Right lung (tissue), 5 donors: ENCODE data around the gene CLHC1. TPM values are rescaled to one million over a fixed set of nuclear protein-coding genes. Genes with fewer than 3 reads are reported as not detected.
"Not testable (repeated sequence)": the region's sequence is repeated elsewhere in the genome, so short reads cannot be mapped to it uniquely, and the experiment has no call there.

ENCODE experiments used
- DNase-seq, 2 donors: peaks; one replicate each; pipeline ENCODE4 v3.0.0-alpha.2; 2013
- polyA plus RNA-seq, 5 donors: library from polyadenylated mRNA; unstranded; fragments of 120-200 nt; gene quantifications; one replicate each; pipeline versions ENCODE4 v1.2.1 to v1.2.3, GENCODE V29; 2013; ENCODE audit warnings: inconsistent platforms in 1 of 5, low replicate concordance in 1 of 5; ENCODE audit not compliant: insufficient read length in 5 of 5, insufficient read depth in 1 of 5

CLHC1 gene
- polyA plus RNA-seq, 5 donors = 27.4 to 48.1 (median 32.9) TPM

DNA sequence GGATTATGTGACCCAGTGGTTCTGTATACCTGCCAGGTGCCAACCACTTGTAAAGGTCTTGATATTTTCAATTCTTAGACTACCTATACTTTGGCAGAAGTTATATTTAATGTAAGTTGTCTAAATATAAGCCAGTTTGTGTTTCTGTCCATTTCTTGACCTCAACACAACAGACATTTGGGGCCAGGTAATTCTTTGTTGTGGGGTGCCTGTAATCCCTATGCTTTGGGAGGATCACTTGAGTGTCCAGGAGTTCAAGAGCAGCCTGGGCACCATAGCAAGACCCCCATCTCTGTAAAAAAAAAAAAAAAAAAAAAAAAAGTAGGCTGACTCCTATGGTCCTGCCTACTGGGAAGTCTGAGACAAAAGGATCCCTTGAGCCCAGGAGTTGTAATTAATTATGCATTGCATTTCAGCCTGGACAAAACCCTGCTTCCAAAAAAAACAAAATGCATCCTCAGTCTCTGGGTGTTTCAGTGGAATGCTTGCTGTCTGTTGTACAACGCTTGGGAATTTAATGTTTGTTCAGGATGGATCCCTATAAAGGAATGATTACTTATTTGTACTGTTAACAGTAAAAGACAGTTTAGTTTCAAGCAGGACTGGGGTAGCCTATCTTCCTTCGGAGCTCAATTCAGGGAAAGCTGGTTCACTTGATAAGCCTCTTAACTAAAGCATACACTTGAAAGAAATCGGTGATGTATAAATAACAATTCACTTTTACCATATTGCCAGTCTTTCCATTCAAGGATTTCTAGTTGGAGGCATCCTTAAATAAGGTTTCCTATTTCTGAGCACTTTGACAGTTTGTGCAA, 3.8 kb upstream of the CLHC1 start:
- DNase-seq = no peak

- DNase-seq = no peak
These were observed 1.5 kb upstream of the CLHC1 start for GRCh38 chr2:55233658-55233940.

DNA sequence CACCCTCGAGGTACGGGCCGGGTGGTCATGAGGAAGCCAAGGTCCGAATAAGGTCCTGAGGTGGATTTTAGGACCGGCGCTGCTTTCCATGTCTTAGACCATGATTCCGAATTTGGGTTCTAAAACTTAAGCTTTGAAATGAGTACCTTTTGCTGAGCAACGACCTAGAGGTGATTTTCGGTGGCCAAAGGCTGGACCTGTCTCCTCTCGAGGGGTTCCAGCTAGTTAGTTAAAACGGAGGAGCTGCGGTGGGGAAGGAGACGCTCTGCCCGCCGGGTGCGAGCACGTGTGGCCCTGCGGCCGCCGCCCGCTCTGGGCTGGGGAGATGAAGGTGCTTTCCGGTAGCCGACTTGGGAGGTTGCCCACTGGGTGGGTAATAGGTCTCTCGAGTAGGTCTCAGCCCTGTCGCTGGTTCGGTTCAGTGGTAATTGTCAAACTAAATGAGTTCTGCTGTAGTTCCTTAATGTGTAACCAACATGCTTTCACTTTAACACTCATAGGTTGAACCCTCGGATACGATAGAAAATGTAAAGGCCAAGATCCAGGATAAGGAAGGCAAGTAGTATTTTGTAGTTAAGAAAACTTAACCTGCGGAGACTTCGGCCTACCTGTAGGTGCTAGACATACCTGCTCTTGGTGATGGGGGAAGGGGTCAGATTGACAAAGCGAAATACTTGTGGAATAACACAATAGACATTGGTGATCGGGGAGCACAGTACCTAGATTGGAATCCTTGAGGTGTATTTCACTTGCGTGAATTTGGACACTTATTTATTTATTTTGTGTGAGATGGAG, 967 bp upstream of the CLHC1 start:
- peak in 1 of 2 donors; percentile 21 for DNase-seq

DNA sequence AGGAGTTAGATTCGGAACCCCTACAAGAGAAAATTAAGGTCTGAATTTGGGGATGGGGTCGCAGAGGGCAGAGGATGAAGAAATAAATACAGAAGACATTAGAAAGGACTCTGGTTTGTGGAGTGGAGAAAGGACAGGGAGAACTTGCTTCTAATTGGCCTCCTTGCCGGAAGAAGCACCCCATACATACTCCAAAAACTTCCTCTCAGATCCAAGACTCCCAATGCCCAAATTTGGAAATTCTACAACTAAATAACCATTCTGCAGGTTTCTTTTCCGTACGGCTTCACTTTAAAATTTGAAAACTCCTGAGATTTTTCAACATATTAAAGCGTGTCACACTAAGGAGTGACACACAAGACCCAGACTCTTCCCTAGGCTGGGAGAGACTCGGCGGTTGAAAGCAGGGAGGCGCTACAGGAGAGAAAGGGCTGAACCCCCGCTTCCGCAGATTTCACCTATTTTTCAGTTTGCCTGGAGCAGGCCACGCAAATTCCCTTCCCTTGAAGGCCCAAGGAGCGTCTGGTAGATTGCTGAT, 478 bp downstream of the CLHC1 start:
- DNase-seq = no peak

GRCh38 chr2:55230551-55230950, 1.5 kb downstream of the CLHC1 start:
- DNase-seq = no peak

DNA sequence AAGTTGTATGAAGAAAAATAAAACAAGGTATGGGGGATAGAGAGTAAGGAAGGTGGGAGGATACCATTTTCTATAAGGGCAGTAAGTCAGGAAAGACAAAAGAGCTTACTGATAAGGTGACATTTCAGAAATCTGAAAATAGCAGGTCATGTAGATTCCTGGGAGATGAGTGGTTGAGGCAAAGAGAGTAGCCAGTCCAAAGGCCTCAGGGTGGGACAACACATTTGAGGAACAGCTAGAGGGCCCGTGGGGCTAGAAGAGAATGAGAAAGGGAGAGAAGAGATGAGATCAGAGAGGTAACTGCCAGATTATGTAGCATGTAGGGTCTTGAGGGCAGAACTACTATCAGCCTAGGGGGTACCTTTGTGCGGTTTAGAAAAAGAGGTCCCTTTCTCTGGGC, 2.9 kb downstream of the CLHC1 start:
- DNase-seq = no peak

- DNase-seq = no peak
These were observed 3.9 kb downstream of the CLHC1 start for GRCh38 chr2:55228226-55228563.

- DNase-seq = not testable (repeated sequence)
These were observed 4.5 kb downstream of the CLHC1 start for GRCh38 chr2:55227437-55228225.

- DNase-seq = no peak
These were observed 6.5 kb downstream of the CLHC1 start for GRCh38 chr2:55225481-55226020.

DNA sequence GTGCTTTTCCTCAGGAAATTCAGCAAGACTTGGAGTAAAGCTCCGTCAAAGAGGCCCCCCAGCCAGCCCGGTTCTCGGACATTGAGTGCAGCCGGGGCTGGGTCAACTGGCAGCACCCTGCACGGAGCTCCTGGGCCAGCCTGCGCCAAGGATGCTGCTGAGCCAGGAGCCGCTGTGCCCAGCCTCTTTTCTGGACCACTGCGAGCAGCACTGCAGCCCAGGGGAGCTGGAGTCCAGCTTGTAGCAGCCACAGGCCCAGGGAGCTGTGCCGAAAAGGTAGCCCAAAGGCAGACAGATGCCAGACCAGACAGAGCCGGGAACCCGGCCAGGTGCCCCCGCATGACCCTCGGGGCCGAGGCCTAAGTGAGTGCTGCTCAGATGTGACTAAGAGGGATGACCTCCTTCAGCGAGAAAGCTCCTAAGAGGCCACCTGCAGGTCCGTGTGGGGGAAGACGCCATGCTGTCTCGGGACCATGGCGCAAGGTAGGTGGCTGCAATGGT, 7.3 kb downstream of the CLHC1 start:
- DNase-seq = no peak

DNA sequence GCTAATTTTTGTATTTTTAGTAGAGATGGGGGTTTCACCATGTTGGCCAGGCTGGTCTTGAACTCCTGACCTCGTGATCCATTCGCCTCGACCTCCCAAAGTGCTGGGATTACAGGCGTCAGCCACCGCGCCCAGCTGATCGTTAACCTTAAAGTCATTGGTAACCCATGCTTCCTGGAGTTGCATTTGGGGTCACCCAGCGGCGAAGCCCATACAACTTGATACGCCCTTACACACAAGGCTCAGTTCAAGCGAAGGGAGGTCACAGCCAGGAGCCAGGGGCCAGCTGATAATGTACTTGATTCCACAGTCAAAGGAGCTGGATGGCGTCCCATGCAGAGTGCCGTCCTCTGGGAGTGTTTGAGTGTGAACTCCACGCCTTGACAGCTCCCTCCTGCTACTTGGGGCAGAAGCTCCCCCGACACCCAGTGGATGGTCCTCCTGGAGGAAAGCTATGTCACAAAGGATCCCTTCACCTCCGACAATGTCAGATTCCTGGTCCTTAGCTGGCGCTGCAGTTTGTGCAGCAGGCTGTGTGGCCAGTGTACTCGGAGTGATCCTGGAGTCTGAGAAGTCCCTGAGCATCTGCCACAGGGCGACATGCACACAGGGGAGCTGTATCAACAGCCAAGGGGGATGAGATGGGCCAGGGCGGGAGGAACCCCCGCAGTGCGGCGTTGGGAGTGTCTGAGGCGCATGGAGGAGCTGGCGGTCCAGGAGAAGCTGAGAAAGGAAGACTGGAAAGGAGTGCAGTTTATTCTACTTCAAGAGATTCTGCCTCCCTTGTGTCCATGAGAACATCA, 7.9 kb downstream of the CLHC1 start:
- no peak for DNase-seq

DNA sequence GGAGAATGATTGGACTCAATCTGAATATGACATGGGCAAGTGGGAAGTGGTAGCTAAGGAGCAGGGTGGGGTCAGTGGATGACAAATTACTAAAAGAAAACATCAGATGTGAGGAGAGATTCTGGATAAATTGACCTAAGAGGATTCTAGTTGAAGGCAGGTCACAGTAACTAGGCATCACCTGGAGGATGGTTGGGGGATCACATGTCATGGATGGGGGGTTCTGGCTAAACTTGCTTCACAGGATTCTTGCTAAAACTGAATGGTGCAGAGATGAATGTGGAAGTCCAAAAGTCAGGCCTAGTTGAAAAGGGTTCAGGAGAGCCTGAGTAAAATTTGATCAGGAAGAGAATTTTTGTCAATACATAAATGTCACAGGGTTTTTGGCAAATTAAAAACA, 18.3 kb downstream of the CLHC1 start:
- DNase-seq = no peak

DNA sequence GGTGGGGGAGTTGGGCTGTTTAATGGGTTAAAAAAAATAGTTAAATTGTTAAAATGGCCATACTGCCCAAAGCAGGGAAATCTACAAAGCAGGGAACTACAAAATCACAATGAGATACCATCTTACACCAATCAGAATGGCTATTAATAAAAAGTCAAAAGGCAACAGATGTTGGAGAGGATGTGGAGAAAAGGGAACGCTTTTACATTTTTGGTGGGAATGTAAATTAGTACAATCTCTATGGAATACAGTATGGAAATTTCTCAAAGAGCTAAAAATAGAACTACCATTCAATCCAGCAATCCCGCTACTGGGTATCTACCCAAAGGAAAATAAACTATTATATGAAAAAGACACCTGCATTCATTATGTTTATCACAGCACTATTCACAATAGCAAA, 27.1 kb downstream of the CLHC1 start:
- DNase-seq = no peak

- no peak for DNase-seq
These were observed 27.6 kb downstream of the CLHC1 start for GRCh38 chr2:55204536-55204935.

DNA sequence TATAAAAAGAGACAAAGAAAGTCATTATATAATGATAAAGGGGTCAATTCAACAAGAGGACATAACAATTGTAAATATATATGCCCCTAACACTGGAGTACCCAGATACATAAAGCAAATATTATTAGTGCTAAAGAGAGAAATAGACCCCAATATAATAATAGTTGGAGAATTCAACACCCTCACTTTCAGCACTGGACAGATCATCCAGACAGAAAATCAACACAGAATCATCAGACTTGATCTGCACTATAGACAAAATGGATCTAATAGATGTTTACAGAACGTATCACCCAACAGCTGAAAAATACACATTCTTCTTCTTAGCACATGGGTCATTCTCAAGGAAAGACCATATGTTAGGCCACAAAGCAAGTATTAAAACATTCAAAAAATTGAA, 31.7 kb downstream of the CLHC1 start:
- DNase-seq = no peak

- DNase-seq = no peak
These were observed 35.6 kb downstream of the CLHC1 start for GRCh38 chr2:55196526-55196925.

- DNase-seq = not testable (repeated sequence)
These were observed 40.2 kb downstream of the CLHC1 start for GRCh38 chr2:55191888-55192287.

- not testable (repeated sequence) for DNase-seq
These were observed 45.3 kb downstream of the CLHC1 start for GRCh38 chr2:55186837-55187236.

DNA sequence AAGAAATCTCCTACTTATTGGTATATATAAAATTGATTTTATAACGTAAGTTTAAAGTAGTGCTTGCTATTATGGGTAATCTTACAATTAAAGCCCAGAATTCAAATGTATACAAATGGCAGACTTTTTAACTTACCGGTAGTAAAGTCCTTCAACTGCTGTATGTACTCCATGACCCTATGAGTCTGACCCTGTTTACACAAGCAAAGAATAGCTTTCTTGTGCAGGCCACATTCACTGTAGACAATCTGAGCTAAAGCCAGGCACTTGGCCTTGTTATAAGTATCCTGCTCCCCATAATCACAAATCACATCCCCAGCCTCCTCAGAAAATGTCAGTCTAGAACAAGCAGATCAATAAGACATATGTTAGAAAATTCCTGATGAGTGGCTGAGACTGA, 51.7 kb downstream of the CLHC1 start:
- no peak for DNase-seq

DNA sequence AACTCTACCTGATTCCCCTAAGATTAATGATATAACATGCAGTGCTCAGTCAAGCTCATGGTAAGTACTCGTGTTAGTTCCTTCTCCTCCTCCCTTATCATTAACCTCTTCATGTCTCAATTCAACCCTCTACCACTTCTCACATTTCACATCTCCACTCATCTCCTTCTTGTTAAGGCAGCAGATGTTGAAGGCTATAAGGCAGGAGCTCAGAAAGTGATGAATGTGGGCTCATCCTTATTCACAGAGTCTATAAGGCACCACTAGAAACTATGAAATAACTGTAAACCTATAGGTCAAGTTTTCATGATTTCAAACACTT, 56.0 kb downstream of the CLHC1 start:
- no peak for DNase-seq
